HCT116 (cell line): ENCODE data around the gene FANCM. TPM values are rescaled to one million over a fixed set of nuclear protein-coding genes. Genes with fewer than 3 reads are reported as not detected.

ENCODE experiments used
- ATAC-seq: fragments of 200-7000 bp; cut with Tn5 transposase; 2 replicates; pipeline ENCODE4 v1.9.1; 2020; ENCODE audit warnings: mild to moderate bottlenecking, moderate library complexity
- BruUV-seq: library from RNA; stranded (reverse); fragments of 400-500 nt; replicated peaks from 2 replicates; lab custom pipeline; 2021; lab: Mats Ljungman, UMichigan
- CTCF ChIA-PET: fragments of 300-600 bp; sonication (Branson Sonifier 250); formaldehyde crosslinking; loops from one replicate; lab custom pipeline; 2021; ENCODE audit warnings: antibody characterized with exemption; lab: Charles Lee
- POLR2A ChIA-PET: fragments of 300-600, 350-600 bp; sonication (Branson Sonifier 250); formaldehyde crosslinking; loops from one replicate; lab custom pipeline; 2021; ENCODE audit warnings: antibody characterized with exemption; lab: Charles Lee
- RAD21 ChIA-PET, 2 experiments: fragments of 300-600 bp; sonication (Branson Sonifier 250); formaldehyde crosslinking; loops; one replicate each; lab custom pipeline; 2023; ENCODE audit warnings: low total read pairs in 2 of 2; ENCODE audit not compliant: uncharacterized antibody in 2 of 2, unreplicated experiment in 2 of 2, low non-redundant PET in 1 of 2; lab: Charles Lee
- DNase-seq: peaks from one replicate; pipeline ENCODE4 v3.0.0-alpha.2; 2010; ENCODE audit warnings: low read depth, low spot score
- H2AFZ ChIP-seq: fragments of 200-600 bp; shearing (Covaris generic), sonication (generic); 2 replicates; pipeline ENCODE4 v1.6.1; 2017; ENCODE audit warnings: low read depth, mixed run types, mixed read lengths, antibody characterized with exemption, low read length; ENCODE audit not compliant: poor library complexity, severe bottlenecking
- H3K27ac ChIP-seq: 2 replicates; pipeline ENCODE4 v1.5.1; 2012; ENCODE audit warnings: low read depth, low read length
- H3K27me3 ChIP-seq: fragments of 200-600 bp; sonication (generic); 2 replicates; pipeline ENCODE4 v1.6.1; 2016; ENCODE audit warnings: mixed run types, low read length, mixed read lengths; ENCODE audit not compliant: insufficient read depth
- H3K36me3 ChIP-seq, 2 experiments: fragments of 200-500 bp in 1 of 2; fragments of 200-600 bp in 1 of 2; sonication (Bioruptor generic) in 1 of 2; sonication (generic) in 1 of 2; 2 replicates each; pipeline versions ENCODE4 v1.5.1 to v1.6.1; 2014 to 2016; ENCODE audit warnings: low read length in 2 of 2, inconsistent platforms in 1 of 2, mixed read lengths in 1 of 2, mixed run types in 1 of 2; ENCODE audit not compliant: insufficient read depth in 2 of 2, control insufficient read depth in 1 of 2
- H3K4me1 ChIP-seq, 2 experiments: fragments of 200-600 bp in 1 of 2; sonication (generic) in 1 of 2; 2 replicates each; pipeline versions ENCODE4 v1.5.1 to v1.6.1; 2012 to 2017; ENCODE audit warnings: low read length in 2 of 2, inconsistent platforms in 1 of 2, mild to moderate bottlenecking in 1 of 2, mixed read lengths in 1 of 2, mixed run types in 1 of 2, moderate library complexity in 1 of 2; ENCODE audit not compliant: insufficient read depth in 2 of 2, control insufficient read depth in 1 of 2
- H3K4me2 ChIP-seq: fragments of 200-600 bp; sonication (generic); 2 replicates; pipeline ENCODE4 v1.6.1; 2017; ENCODE audit warnings: mixed run types, low read length, mixed read lengths
- H3K4me3 ChIP-seq, 2 experiments: fragments of 200-600 bp in 1 of 2; sonication (generic) in 1 of 2; replicated peaks in 1 of 2; 2 replicates each; pipeline ENCODE4 v1.5.1; 2011 to 2016; ENCODE audit warnings: low read length in 2 of 2, control low read depth in 1 of 2, low read depth in 1 of 2, mild to moderate bottlenecking in 1 of 2, mixed read lengths in 1 of 2, mixed run types in 1 of 2
- H3K79me2 ChIP-seq: fragments of 200-600 bp; sonication (generic); 2 replicates; pipeline ENCODE4 v1.6.1; 2017; ENCODE audit warnings: mild to moderate bottlenecking, mixed run types, low read length, moderate library complexity, mixed read lengths; ENCODE audit not compliant: insufficient read depth
- H3K9ac ChIP-seq: fragments of 200-600 bp; sonication (generic); 2 replicates; pipeline ENCODE4 v1.6.1; 2016; ENCODE audit warnings: low read length, mixed read lengths
- H3K9me2 ChIP-seq: fragments of 200-600 bp; sonication (generic), shearing (Covaris generic); 2 replicates; pipeline ENCODE4 v1.6.1; 2017; ENCODE audit warnings: mixed run types, mild to moderate bottlenecking, moderate library complexity; ENCODE audit not compliant: insufficient read depth
- H3K9me3 ChIP-seq, 2 experiments: fragments of 200-500 bp in 1 of 2; fragments of 200-600 bp in 1 of 2; sonication (Bioruptor generic) in 1 of 2; sonication (generic) in 1 of 2; 2 replicates each; pipeline ENCODE4 v1.6.1; 2014 to 2017; ENCODE audit warnings: low read length in 2 of 2, mixed read lengths in 2 of 2, inconsistent platforms in 1 of 2, low read depth in 1 of 2, mild to moderate bottlenecking in 1 of 2, mixed run types in 1 of 2, moderate library complexity in 1 of 2; ENCODE audit not compliant: control insufficient read depth in 1 of 2, insufficient read depth in 1 of 2
- H4K20me1 ChIP-seq: fragments of 200-600 bp; sonication (generic), shearing (Covaris generic); 2 replicates; pipeline ENCODE4 v1.6.1; 2017; ENCODE audit warnings: mixed run types, mild to moderate bottlenecking, moderate library complexity; ENCODE audit not compliant: insufficient read depth
- CBX3 ChIP-seq: IDR thresholded peaks from 2 replicates; pipeline ENCODE4 v1.6.1; 2012; ENCODE audit warnings: low read depth
- CEBPB ChIP-seq: IDR thresholded peaks from 2 replicates; pipeline ENCODE4 v1.6.1; 2012; ENCODE audit warnings: low read depth
- EGR1 ChIP-seq: IDR thresholded peaks from 2 replicates; pipeline ENCODE4 v1.6.1; 2012; ENCODE audit warnings: low read depth
- ELF1 ChIP-seq: IDR thresholded peaks from 2 replicates; pipeline ENCODE4 v1.6.1; 2012; ENCODE audit warnings: low read depth, borderline replicate concordance
- FOSL1 ChIP-seq: IDR thresholded peaks from 2 replicates; pipeline ENCODE4 v1.6.1; 2012; ENCODE audit warnings: low read depth
- POLR2A ChIP-seq: IDR thresholded peaks from 2 replicates; pipeline ENCODE4 v1.7.0; 2011; ENCODE audit warnings: borderline replicate concordance; ENCODE audit not compliant: insufficient read depth, insufficient read length; ENCODE audit errors: extremely low read depth
- POLR2AphosphoS5 ChIP-seq: IDR thresholded peaks from 2 replicates; pipeline ENCODE4 v1.6.1; 2011; ENCODE audit warnings: mild to moderate bottlenecking, low read depth, low read length, moderate library complexity
- RAD21 ChIP-seq: IDR thresholded peaks from 2 replicates; pipeline ENCODE4 v1.6.1; 2012; ENCODE audit warnings: low read depth, mild to moderate bottlenecking
- SIN3A ChIP-seq: IDR thresholded peaks from 2 replicates; pipeline ENCODE4 v1.6.1; 2012; ENCODE audit warnings: low read depth
- TCF7L2 ChIP-seq: IDR thresholded peaks from 2 replicates; pipeline ENCODE4 v1.7.0; 2011; ENCODE audit warnings: borderline replicate concordance, inconsistent platforms; ENCODE audit not compliant: insufficient read depth, insufficient read length; ENCODE audit errors: extremely low read depth
- YY1 ChIP-seq: IDR thresholded peaks from 2 replicates; pipeline ENCODE4 v1.6.1; 2011; ENCODE audit warnings: low read length, low read depth, moderate library complexity, mild to moderate bottlenecking; ENCODE audit not compliant: insufficient replicate concordance; ENCODE audit errors: extremely low read depth
- ZNF274 ChIP-seq: fragments of 200-500 bp; sonication (Bioruptor generic); IDR thresholded peaks from 2 replicates; pipeline ENCODE4 v1.6.1; 2014; ENCODE audit warnings: mild to moderate bottlenecking, low read depth, low read length, inconsistent platforms
- intact Hi-C: fragments of 100-400 bp; cut with micrococcal nuclease; formaldehyde crosslinking; loops from 2 replicates; pipeline ENCODE4 v1.10.0; 2022
- total RNA-seq: library from RNA; stranded (reverse); gene quantifications from one replicate; pipeline ENCODE4 v1.2.1, GENCODE V29; 2021; ENCODE audit not compliant: unreplicated experiment
- TF ChIP-seq, protein P1 (sequence below): IDR thresholded peaks from 2 replicates; pipeline ENCODE4 v1.6.1; 2012; ENCODE audit warnings: low read depth

FANCM gene
- total RNA-seq, 1 experiment from 2014 or later: 10.9 TPM

DNA sequence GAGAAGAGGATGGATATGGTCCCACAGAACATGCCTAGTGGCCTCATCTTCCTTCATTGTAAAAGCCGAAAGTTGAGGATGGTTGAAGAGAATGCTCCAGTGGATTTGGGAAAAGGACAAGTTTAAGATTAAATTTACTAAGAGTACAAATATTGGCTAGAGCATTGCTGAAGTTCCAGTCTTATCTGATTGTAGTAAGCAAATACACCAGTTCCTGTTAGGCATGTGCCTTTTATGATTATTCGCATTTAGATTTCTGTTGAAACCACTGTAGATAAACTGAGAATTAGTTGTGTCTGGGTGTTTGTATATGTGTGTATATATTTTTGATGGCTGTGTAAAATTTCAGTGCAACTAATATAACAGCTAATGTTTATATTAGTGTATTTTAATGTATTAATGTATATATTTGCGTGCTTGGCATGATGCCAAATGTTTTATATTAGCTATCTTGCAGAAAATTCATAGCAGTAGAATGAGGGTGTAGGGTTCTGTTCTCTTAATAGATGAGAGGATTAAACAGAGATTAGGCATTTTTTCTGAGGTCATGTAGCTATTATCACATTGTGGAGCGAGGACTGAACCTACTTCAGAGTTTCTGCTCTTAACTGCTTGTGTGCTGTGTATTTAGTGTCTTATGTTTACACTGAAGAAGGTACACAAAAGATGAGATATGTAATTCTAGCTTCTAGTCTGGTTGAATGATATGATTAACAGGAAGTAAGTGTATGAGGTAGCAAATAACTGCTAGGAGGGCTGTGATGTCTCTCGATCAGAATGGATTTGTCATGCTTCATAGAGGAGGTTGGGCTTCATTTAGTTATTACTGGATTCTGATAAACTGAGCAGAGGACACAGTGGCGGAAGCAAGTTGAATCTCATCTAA lies 22.6 kb upstream of the FANCM start:
- no TSS peak for BruUV-seq
- Histone ChIP-seq H4K20me1 (0 out of 2 replicates have a peak, but pooled peaks cover 5% of the 10 kb centered on the region), H3K9ac (no peak overlapping the region), H3K4me1 (no peaks in the 10 kb centered on the region), H3K36me3 (peaks cover 61 to 68% of the 10 kb centered on the region in 2 experiments), H3K27ac (no peak overlapping the region), H3K27me3 (no peaks in the 10 kb centered on the region), H3K9me2 (no peaks in the 10 kb centered on the region), H3K79me2 (peaks cover 36% of the 10 kb centered on the region), H3K4me2 (no peak overlapping the region), H2AFZ (no peak overlapping the region), H3K4me3 (no peak overlapping the region), H3K9me3 (no peaks in the 10 kb centered on the region)
- ChIA-PET POLR2A (interaction anchor here (1.4 kb wide), 1 partner anchor 14 kb away, joined by 3 read pairs; no protein-coding TSS in a partner anchor), CTCF (no interaction called here), RAD21 (no interaction called here)
- intact Hi-C loops: no loop called here
- ATAC-seq: no peak
- TF ChIP-seq ZNF274 (no peak), CEBPB (no peak), POLR2A (no peak), YY1 (no peak), FOSL1 (no peak), POLR2AphosphoS5 (no peak), CBX3 (no peak), SIN3A (no peak), ELF1 (no peak), EGR1 (no peak), TCF7L2 (no peak), RAD21 (no peak)
- TF ChIP-seq, protein P1, sequence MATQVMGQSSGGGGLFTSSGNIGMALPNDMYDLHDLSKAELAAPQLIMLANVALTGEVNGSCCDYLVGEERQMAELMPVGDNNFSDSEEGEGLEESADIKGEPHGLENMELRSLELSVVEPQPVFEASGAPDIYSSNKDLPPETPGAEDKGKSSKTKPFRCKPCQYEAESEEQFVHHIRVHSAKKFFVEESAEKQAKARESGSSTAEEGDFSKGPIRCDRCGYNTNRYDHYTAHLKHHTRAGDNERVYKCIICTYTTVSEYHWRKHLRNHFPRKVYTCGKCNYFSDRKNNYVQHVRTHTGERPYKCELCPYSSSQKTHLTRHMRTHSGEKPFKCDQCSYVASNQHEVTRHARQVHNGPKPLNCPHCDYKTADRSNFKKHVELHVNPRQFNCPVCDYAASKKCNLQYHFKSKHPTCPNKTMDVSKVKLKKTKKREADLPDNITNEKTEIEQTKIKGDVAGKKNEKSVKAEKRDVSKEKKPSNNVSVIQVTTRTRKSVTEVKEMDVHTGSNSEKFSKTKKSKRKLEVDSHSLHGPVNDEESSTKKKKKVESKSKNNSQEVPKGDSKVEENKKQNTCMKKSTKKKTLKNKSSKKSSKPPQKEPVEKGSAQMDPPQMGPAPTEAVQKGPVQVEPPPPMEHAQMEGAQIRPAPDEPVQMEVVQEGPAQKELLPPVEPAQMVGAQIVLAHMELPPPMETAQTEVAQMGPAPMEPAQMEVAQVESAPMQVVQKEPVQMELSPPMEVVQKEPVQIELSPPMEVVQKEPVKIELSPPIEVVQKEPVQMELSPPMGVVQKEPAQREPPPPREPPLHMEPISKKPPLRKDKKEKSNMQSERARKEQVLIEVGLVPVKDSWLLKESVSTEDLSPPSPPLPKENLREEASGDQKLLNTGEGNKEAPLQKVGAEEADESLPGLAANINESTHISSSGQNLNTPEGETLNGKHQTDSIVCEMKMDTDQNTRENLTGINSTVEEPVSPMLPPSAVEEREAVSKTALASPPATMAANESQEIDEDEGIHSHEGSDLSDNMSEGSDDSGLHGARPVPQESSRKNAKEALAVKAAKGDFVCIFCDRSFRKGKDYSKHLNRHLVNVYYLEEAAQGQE: no peak
- DNase-seq: no peak
